Ascending aorta (tissue), 2 donors: ENCODE data around the gene AP5B1. TPM values are rescaled to one million over a fixed set of nuclear protein-coding genes. Genes with fewer than 3 reads are reported as not detected.
"Not testable (repeated sequence)": the region's sequence is repeated elsewhere in the genome, so short reads cannot be mapped to it uniquely, and the experiment has no call there.

ENCODE experiments used
- DNase-seq, 2 donors: peaks; one replicate each; pipeline ENCODE4 v3.0.0-alpha.2; 2019; ENCODE audit warnings: low spot score in 2 of 2
- H3K27ac ChIP-seq, 2 donors: fragments of 200-600 bp; sonication (generic); one replicate each; pipeline ENCODE4 v1.5.1; 2016 to 2017; ENCODE audit warnings: mild to moderate bottlenecking in 1 of 2
- H3K27me3 ChIP-seq: fragments of 200-600 bp; sonication (generic); one replicate; pipeline ENCODE4 v1.5.1; 2017
- H3K36me3 ChIP-seq, 2 donors: fragments of 200-600 bp; sonication (generic); one replicate each; pipeline ENCODE4 v1.5.1; 2016
- H3K4me1 ChIP-seq, 2 donors: fragments of 200-600 bp; sonication (generic); one replicate each; pipeline ENCODE4 v1.5.1; 2016 to 2017; ENCODE audit warnings: mild to moderate bottlenecking in 1 of 2
- H3K4me3 ChIP-seq, 2 donors: fragments of 200-600 bp; sonication (generic); one replicate each; pipeline ENCODE4 v1.5.1; 2016 to 2017; ENCODE audit warnings: mild to moderate bottlenecking in 1 of 2
- H3K9me3 ChIP-seq, 2 donors: fragments of 200-600 bp; sonication (generic); one replicate each; pipeline ENCODE4 v1.5.1; 2016
- intact Hi-C: fragments of 100-400 bp; cut with DNase I; formaldehyde crosslinking; loops from one replicate; pipeline ENCODE4 v1.15.1; 2023
- total RNA-seq: library from RNA; depleted of rRNA; stranded (reverse); fragments of >200 nt; gene quantifications from one replicate; pipeline ENCODE4 v1.1.0, GENCODE V29; 2016
- TF ChIP-seq, protein P1 (sequence below), 3 experiments: fragments of 200-600 bp in 2 of 3; fragments of 450-650 bp in 1 of 3; sonication (generic) in 2 of 3; IDR thresholded peaks; one replicate each; pipeline ENCODE4 v1.5.1; 2016 to 2019; ENCODE audit warnings: antibody characterized with exemption in 3 of 3, mild to moderate bottlenecking in 1 of 3, moderate library complexity in 1 of 3

Gene AP5B1
- total RNA-seq, 1 donor from 2014 or later: 31.8 TPM

DNA sequence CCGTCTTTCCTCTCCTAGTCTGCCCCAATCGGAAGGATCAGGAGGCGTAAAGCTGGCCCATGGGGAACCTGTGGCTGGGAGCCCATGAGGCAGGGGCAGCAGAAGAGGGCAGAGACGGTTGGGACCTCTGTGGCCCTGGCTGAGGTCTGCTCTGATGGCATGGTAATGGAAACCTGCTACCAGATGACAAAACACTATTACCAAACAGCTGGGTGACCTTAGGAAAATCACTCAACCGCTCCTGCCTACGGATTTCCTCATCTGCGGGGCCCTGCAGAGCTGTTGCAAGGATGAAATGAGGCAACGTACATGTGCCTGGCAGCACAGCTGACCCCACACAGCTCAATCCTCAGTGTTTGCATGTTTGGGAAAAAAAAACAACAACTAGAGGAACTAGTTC, 4.6 kb downstream of the AP5B1 start:
- H3K27ac ChIP-seq: no peak overlapping the region
- no peaks in the 10 kb centered on the region for H3K9me3 ChIP-seq
- intact Hi-C loops: no loop called here
- no peaks in the 10 kb centered on the region for H3K27me3 ChIP-seq
- TF ChIP-seq, protein P1, sequence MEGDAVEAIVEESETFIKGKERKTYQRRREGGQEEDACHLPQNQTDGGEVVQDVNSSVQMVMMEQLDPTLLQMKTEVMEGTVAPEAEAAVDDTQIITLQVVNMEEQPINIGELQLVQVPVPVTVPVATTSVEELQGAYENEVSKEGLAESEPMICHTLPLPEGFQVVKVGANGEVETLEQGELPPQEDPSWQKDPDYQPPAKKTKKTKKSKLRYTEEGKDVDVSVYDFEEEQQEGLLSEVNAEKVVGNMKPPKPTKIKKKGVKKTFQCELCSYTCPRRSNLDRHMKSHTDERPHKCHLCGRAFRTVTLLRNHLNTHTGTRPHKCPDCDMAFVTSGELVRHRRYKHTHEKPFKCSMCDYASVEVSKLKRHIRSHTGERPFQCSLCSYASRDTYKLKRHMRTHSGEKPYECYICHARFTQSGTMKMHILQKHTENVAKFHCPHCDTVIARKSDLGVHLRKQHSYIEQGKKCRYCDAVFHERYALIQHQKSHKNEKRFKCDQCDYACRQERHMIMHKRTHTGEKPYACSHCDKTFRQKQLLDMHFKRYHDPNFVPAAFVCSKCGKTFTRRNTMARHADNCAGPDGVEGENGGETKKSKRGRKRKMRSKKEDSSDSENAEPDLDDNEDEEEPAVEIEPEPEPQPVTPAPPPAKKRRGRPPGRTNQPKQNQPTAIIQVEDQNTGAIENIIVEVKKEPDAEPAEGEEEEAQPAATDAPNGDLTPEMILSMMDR (IDR thresholded peaks at IDR 0.05): no peak
- peaks cover 17 to 31% of the 10 kb centered on the region in 2 donors for H3K36me3 ChIP-seq
- peaks cover 2 to 9% of the 10 kb centered on the region in 2 donors for H3K4me1 ChIP-seq
- H3K4me3 ChIP-seq: no peak overlapping the region
- peak in 1 of 2 donors; percentile 64 for DNase-seq

DNA sequence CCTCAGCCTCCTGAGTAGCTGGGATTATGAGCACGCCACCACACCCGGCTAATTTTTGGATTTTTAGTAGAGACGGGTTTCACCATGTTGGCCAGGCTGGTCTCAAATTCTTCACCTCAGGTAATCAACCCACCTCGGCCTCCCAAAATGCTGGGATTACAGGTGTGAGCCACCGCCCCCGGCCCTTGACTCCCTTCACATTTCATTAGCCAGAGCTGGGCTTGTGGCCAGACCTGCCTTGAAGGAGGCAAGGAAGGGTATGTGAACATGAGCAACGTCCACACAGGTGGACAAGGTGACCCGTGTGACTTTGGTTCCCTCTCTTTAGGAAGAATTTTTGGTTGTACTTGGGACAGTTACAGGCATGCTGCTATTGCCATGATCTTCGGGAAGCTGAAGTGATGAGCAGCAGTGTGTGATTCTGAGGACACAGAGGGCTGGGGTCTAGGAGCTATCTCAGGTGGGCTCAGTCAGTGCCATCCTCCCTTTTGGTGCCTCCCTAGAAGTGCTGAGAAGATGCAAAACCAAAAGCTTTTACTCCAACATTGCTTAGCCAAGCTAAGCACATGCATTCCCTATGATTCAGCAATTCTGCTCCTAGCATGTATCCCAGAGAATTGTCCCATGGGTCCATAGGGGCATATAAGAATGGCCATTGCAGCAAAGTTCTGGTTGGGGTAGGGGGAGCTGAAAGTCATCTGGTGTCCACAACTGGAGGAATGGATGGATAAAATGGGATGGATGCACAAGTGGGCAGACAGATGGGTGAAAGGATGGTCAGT, 6.1 kb downstream of the AP5B1 start:
- Histone ChIP-seq H3K36me3 (peaks cover 17 to 31% of the 10 kb centered on the region in 2 donors), H3K27ac (no peak overlapping the region), H3K9me3 (no peaks in the 10 kb centered on the region), H3K4me1 (peaks cover 2 to 9% of the 10 kb centered on the region in 2 donors), H3K4me3 (no peak overlapping the region), H3K27me3 (no peaks in the 10 kb centered on the region)
- no peak for DNase-seq
- TF ChIP-seq, protein P1 (IDR thresholded peaks at IDR 0.05): no peak
- intact Hi-C loops: no loop called here

DNA sequence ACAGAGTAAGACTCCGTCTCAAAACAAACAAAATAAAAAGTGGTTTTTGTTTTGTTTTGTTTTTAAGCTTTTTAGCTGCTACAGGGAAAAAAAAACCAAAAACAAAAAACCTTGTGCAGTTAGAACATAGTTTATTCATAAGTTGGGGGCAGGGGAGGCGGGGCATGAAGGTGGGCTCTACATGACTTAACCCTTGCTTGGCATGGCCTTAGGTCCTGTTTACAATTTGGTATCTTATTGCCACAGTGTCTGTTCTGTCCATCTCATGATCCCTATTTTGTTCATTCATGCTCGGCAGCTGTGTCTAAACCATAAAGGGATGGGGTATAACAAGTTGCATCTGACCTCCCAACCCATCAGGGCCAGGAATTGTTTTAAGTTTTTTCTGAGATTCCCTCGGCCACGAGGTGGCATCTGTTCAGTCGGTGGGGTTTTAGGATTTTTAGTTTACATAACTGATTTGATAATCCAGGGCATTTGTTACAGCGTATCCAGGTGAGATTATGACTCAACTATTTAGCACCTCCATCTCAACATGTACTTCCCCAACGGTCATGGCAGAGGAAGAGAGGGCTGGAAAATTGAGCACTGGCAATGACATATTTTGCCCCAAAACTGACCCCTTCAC, 6.9 kb downstream of the AP5B1 start:
- no peak overlapping the region for H3K4me3 ChIP-seq
- no peaks in the 10 kb centered on the region for H3K27me3 ChIP-seq
- TF ChIP-seq, protein P1 (IDR thresholded peaks at IDR 0.05): no peak
- peaks cover under 1% of the 10 kb centered on the region in 2 donors for H3K4me1 ChIP-seq
- peaks cover 16 to 27% of the 10 kb centered on the region in 2 donors for H3K36me3 ChIP-seq
- no peak overlapping the region for H3K27ac ChIP-seq
- intact Hi-C loops: no loop called here
- H3K9me3 ChIP-seq: no peaks in the 10 kb centered on the region
- no peak for DNase-seq

DNA sequence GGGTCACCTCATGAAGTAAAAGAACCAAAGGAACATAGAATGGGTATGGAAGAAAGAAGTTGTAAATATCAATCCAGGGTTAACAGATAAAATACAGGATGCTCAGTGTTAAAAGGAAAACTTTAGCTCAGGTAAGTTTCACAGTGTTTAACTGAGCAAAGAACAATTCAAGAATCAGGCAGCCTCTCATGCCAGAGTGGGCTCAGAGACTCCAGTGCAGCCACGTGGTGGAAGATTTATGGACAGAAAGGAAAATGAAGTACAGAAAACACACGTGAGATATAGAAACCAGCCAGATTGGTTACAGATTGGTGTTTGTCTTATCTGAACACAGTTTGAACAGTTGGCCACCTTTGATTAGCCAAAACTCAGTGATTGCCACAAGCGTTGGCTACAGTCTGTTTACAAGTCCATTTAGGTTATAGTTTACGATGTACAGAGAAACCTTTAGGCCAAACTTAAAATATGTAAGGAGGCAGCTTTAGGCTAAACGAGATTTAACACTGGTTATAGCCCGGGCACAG, 9.1 kb downstream of the AP5B1 start:
- Histone ChIP-seq H3K27ac (no peak overlapping the region), H3K4me3 (no peak overlapping the region), H3K4me1 (no peaks in the 10 kb centered on the region), H3K9me3 (no peaks in the 10 kb centered on the region), H3K36me3 (peaks cover 0 to 5% of the 10 kb centered on the region in 2 donors), H3K27me3 (no peaks in the 10 kb centered on the region)
- intact Hi-C loops: loop anchor here (2.0 kb wide), 1 partner anchor 61 kb away; no protein-coding TSS in a partner anchor
- TF ChIP-seq, protein P1 (IDR thresholded peaks at IDR 0.05): no peak
- no peak for DNase-seq

DNA sequence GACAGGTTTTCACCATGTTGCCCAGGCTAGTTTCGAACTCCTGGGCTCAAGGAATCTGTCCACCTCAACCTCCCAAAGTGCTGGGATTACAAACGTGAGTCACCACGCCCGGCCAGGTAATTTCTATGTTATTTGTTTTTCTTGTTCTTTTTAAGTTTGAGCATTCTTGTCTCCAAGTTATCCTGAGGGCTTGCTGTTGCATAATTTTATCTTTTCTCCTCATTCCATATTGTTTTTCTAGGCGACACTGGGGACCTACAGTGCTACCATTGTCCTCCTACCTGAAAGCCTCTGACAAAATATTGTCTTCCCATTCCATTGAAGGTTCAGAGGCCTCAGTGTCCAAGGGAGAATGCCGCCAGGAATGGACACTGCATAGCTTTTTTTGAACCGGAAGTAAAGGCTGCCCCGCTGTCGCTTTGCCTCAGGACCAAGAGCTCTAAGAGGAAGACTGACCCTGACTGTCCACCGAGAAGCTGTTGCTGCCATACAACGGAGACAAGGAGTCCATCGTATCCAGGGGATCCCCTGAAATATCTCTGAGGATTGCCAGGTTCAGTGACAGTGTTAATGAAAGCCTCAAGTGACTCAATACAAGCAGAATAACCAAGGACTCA, 9.7 kb downstream of the AP5B1 start:
- DNase-seq: no peak
- Histone ChIP-seq H3K27me3 (no peaks in the 10 kb centered on the region), H3K9me3 (no peaks in the 10 kb centered on the region), H3K27ac (no peak overlapping the region), H3K4me1 (no peaks in the 10 kb centered on the region), H3K4me3 (no peak overlapping the region), H3K36me3 (peaks cover 0 to under 1% of the 10 kb centered on the region in 2 donors)
- intact Hi-C loops: loop anchor here (2.0 kb wide), 1 partner anchor 60 kb away; no protein-coding TSS in a partner anchor
- TF ChIP-seq, protein P1 (IDR thresholded peaks at IDR 0.05): no peak

DNA sequence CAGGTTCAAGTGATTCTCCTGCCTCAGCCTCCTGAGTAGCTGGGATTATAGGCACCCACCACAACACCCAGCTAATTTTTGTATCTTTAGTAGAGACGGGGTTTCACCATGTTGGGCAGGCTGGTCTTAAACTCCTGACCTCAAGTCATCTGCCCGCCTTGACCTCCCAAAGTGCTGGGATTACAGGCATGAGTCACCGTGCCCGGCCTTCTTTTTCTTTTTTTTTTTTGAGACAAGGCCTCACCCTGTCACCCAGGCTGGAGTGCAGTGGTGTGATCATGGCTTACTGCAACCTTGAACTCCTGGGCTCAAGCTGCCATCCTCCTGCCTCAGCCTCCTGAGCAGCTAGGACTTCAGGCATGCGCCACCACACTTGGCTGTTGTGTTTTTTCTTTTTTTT, 13.0 kb downstream of the AP5B1 start:
- H3K27me3 ChIP-seq, H3K36me3 ChIP-seq, H3K4me3 ChIP-seq, H3K27ac ChIP-seq, intact Hi-C loops, DNase-seq, H3K9me3 ChIP-seq, H3K4me1 ChIP-seq: not testable (repeated sequence)
